ENCODE results near the gene GH1. TPM values are rescaled to one million over a fixed set of nuclear protein-coding genes. Genes with fewer than 3 reads are reported as not detected.

The GH1 gene
- total RNA-seq, result not detected in 2 replicates

GRCh38 chr17:63918789-63919305 lies at the start of gene GH1:
TSS of gene GH1 (minus strand) at chr17:63918839. CDS start at chr17:63918776, 63 bp downstream.

GRCh38 chr17:63931981-63932561 lies 13.4 kb upstream of the GH1 start, which contains the start of gene CD79B:
TSS of gene CD79B (minus strand) at chr17:63932331. CDS start at chr17:63932261, 70 bp downstream.

GRCh38 chr17:63911041-63911635 lies 7.5 kb downstream of the GH1 start, which contains the start of gene CSHL1:
TSS of gene CSHL1 (minus strand) at chr17:63911258. CDS start at chr17:63911196, 62 bp downstream.

GRCh38 chr17:63896524-63897354 lies 21.9 kb downstream of the GH1 start, which contains the start of gene CSH1:
TSS of gene CSH1 (minus strand) at chr17:63896574. CDS start at chr17:63896511, 63 bp downstream.

GRCh38 chr17:63881935-63882601 lies 36.6 kb downstream of the GH1 start, which contains the start of gene GH2:
TSS of gene GH2 (minus strand) at chr17:63881944. CDS start at chr17:63881801, 143 bp downstream.

GRCh38 chr17:63873577-63873976 lies 45.1 kb downstream of the GH1 start, which contains the start of gene CSH2:
TSS of gene CSH2 (minus strand) at chr17:63873677. CDS start at chr17:63873614, 63 bp downstream.

Small RNAs within 50 kb of the gene (small RNA-seq; reads per million reads assigned to genes)
- gene AC040958.1 (not detected), gene AC127029.1 (not detected), gene GH1 (not detected)

Other genes with a start within 250 kb of the GH1 start
- gene LIMD2, start 218.7 kb downstream of the GH1 start, total RNA-seq, result 2.2 and 2.7 TPM in 2 replicates
- gene STRADA, start 177.0 kb downstream of the GH1 start, total RNA-seq, result 31.2 and 37.6 TPM in 2 replicates
- 68.4 and 72.0 TPM in 2 replicates for gene CCDC47, start 145.2 kb downstream of the GH1 start, total RNA-seq
- 79.3 and 89.4 TPM in 2 replicates for gene DDX42, start 144.7 kb downstream of the GH1 start, total RNA-seq
- gene PSMC5, start 91.4 kb downstream of the GH1 start, total RNA-seq, result 69.6 and 74.1 TPM in 2 replicates
- 41.1 and 46.3 TPM in 2 replicates for gene FTSJ3, start 91.2 kb downstream of the GH1 start, total RNA-seq
- 65.2 and 77.0 TPM in 2 replicates for gene SMARCD2, start 76.2 kb downstream of the GH1 start, total RNA-seq
- gene CSH2, start 45.2 kb downstream of the GH1 start, total RNA-seq, result not detected in 2 replicates
- not detected in 2 replicates for gene GH2, start 36.9 kb downstream of the GH1 start, total RNA-seq
- gene CSH1, start 22.3 kb downstream of the GH1 start, total RNA-seq, result not detected in 2 replicates
- gene CSHL1, start 7.6 kb downstream of the GH1 start, total RNA-seq, result not detected in 2 replicates
- 7.5 and 14.1 TPM in 2 replicates for gene CD79B, start 13.5 kb upstream of the GH1 start, total RNA-seq
- gene SCN4A, start 54.1 kb upstream of the GH1 start, total RNA-seq, result 0.13 TPM in 1 of 2 replicates, not detected in the other
- 0.32 and 0.39 TPM in 2 replicates for gene PRR29, start 79.5 kb upstream of the GH1 start, total RNA-seq
- 5.1 and 8.3 TPM in 2 replicates for gene ICAM2, start 101.8 kb upstream of the GH1 start, total RNA-seq
- 7.3 and 9.4 TPM in 2 replicates for gene ERN1, start 211.3 kb upstream of the GH1 start, total RNA-seq